ENCODE results near the gene KRTAP12-2.
A peak's percentile ranks its signal among the peaks of the same experiment; 100 is the strongest.

KRTAP12-2 gene

GRCh38 chr21:44666401-44667320, at the start of gene KRTAP12-2:
Gene KRTAP12-2 (minus strand): TSS chr21:44666927. CDS start chr21:44666886, 41 bp downstream.
- no peaks in the 10 kb centered on the region for H3F3A ChIP-seq (ENCODE audit: insufficient read depth, low read length)
- H3K36me3 ChIP-seq (replicated peaks; ENCODE audit: insufficient read depth, low read length): no peaks in the 10 kb centered on the region
- H3K4me2 ChIP-seq (ENCODE audit: low read depth, low read length): no peak within 1 kb of the TSS
- no peak within 1 kb of the TSS for H2AFZ ChIP-seq (ENCODE audit: low read length)
- no peak within 1 kb of the TSS for H3K9ac ChIP-seq (ENCODE audit: low read length)
- H3K27ac ChIP-seq (ENCODE audit: low read length): no peak within 1 kb of the TSS
- H3K79me2 ChIP-seq (ENCODE audit: low read length): no peaks in the 10 kb centered on the region
- no peaks in the 10 kb centered on the region for H3K4me1 ChIP-seq (ENCODE audit: low read length)
- TF ChIP-seq EZH2 (optimal IDR thresholded peaks at IDR 0.05; ENCODE audit: low read depth, low read length) (no peak), EZH2phosphoT487 (IDR thresholded peaks at IDR 0.05; ENCODE audit: low read length) (no peak), CTCF (IDR thresholded peaks at IDR 0.05; ENCODE audit: low read length) (no peak)
- no peaks in the 10 kb centered on the region for H4K20me1 ChIP-seq (ENCODE audit: insufficient read depth, low read length)
- H3K9me3 ChIP-seq (replicated peaks; ENCODE audit: insufficient read depth, low read length): no peaks in the 10 kb centered on the region
- peaks cover 95% of the 10 kb centered on the region for H3K27me3 ChIP-seq (replicated peaks; ENCODE audit: insufficient read depth, low read length)
- no peak for DNase-seq
- no peak within 1 kb of the TSS for H3K4me3 ChIP-seq (ENCODE audit: low read length)
- no peaks in the 10 kb centered on the region for H3K9me2 ChIP-seq (replicated peaks; ENCODE audit: insufficient read depth, low read length)

- H3K9ac ChIP-seq (ENCODE audit: low read length): no peak overlapping the region
- no peaks in the 10 kb centered on the region for H3K9me2 ChIP-seq (replicated peaks; ENCODE audit: insufficient read depth, low read length)
- TF ChIP-seq EZH2phosphoT487 (IDR thresholded peaks at IDR 0.05; ENCODE audit: low read length): no peak
- no peak for TF ChIP-seq EZH2 (optimal IDR thresholded peaks at IDR 0.05; ENCODE audit: low read depth, low read length)
- no peak for TF ChIP-seq CTCF (IDR thresholded peaks at IDR 0.05; ENCODE audit: low read length)
- H3K4me3 ChIP-seq (ENCODE audit: low read length): 0 out of 2 replicates have a peak overlapping the region, but pooled peaks have one; percentile 0
- no peak overlapping the region for H3K27ac ChIP-seq (ENCODE audit: low read length)
- H3K9me3 ChIP-seq (replicated peaks; ENCODE audit: insufficient read depth, low read length): no peaks in the 10 kb centered on the region
- DNase-seq: no peak
- no peaks in the 10 kb centered on the region for H3K79me2 ChIP-seq (ENCODE audit: low read length)
- no peaks in the 10 kb centered on the region for H3F3A ChIP-seq (ENCODE audit: insufficient read depth, low read length)
- H4K20me1 ChIP-seq (ENCODE audit: insufficient read depth, low read length): no peaks in the 10 kb centered on the region
- H3K36me3 ChIP-seq (replicated peaks; ENCODE audit: insufficient read depth, low read length): no peaks in the 10 kb centered on the region
- H2AFZ ChIP-seq (ENCODE audit: low read length): no peak overlapping the region
- peaks cover 93% of the 10 kb centered on the region for H3K27me3 ChIP-seq (replicated peaks; ENCODE audit: insufficient read depth, low read length)
- peak overlapping the region; percentile 16 for H3K4me2 ChIP-seq (ENCODE audit: low read depth, low read length)
- no peaks in the 10 kb centered on the region for H3K4me1 ChIP-seq (ENCODE audit: low read length)
Measured at GRCh38 chr21:44714905-44715304, 48.2 kb upstream of the KRTAP12-2 start.

- no peak for DNase-seq
- TF ChIP-seq EZH2 (optimal IDR thresholded peaks at IDR 0.05; ENCODE audit: low read depth, low read length) (no peak), CTCF (IDR thresholded peaks at IDR 0.05; ENCODE audit: low read length) (no peak), EZH2phosphoT487 (IDR thresholded peaks at IDR 0.05; ENCODE audit: low read length) (no peak)
- H3K4me2 ChIP-seq (ENCODE audit: low read depth, low read length): no peak overlapping the region
- peaks cover 93% of the 10 kb centered on the region for H3K27me3 ChIP-seq (replicated peaks; ENCODE audit: insufficient read depth, low read length)
- H3K9me2 ChIP-seq (replicated peaks; ENCODE audit: insufficient read depth, low read length): no peaks in the 10 kb centered on the region
- H4K20me1 ChIP-seq (ENCODE audit: insufficient read depth, low read length): no peaks in the 10 kb centered on the region
- H3K27ac ChIP-seq (ENCODE audit: low read length): no peak overlapping the region
- H3F3A ChIP-seq (ENCODE audit: insufficient read depth, low read length): no peaks in the 10 kb centered on the region
- H3K79me2 ChIP-seq (ENCODE audit: low read length): no peaks in the 10 kb centered on the region
- no peak overlapping the region for H3K4me3 ChIP-seq (ENCODE audit: low read length)
- no peaks in the 10 kb centered on the region for H3K4me1 ChIP-seq (ENCODE audit: low read length)
- no peaks in the 10 kb centered on the region for H3K36me3 ChIP-seq (replicated peaks; ENCODE audit: insufficient read depth, low read length)
- no peak overlapping the region for H3K9ac ChIP-seq (ENCODE audit: low read length)
- no peak overlapping the region for H2AFZ ChIP-seq (ENCODE audit: low read length)
- no peaks in the 10 kb centered on the region for H3K9me3 ChIP-seq (replicated peaks; ENCODE audit: insufficient read depth, low read length)
Measured at GRCh38 chr21:44713846-44714245, 47.1 kb upstream of the KRTAP12-2 start.

Measured in MM.1S (cell line).